K562 (cell line): ENCODE results near the gene RPP25. TPM values are rescaled to one million over a fixed set of nuclear protein-coding genes. Genes with fewer than 3 reads are reported as not detected.

Experiments
- HNRNPUL1 ChIP-seq: fragments of 200-400 bp; formaldehyde crosslinking; IDR thresholded peaks from 2 replicates; pipeline ENCODE4 v1.6.1; 2017; ENCODE audit warnings: low read length
- KAT7 ChIP-seq: sonication (generic); formaldehyde crosslinking; IDR thresholded peaks from 2 replicates; pipeline ENCODE4 v1.8.0; 2022; ENCODE audit warnings: missing genetic modification reagents, mild to moderate bottlenecking, borderline replicate concordance
- NELFE ChIP-seq: IDR thresholded peaks from 2 replicates; pipeline ENCODE4 v1.6.1; 2011; ENCODE audit warnings: mild to moderate bottlenecking; ENCODE audit not compliant: insufficient read depth, insufficient read length
- NFYB ChIP-seq: IDR thresholded peaks from 2 replicates; pipeline ENCODE4 v1.6.1; 2011; ENCODE audit warnings: mild to moderate bottlenecking, moderate library complexity; ENCODE audit not compliant: insufficient read length; ENCODE audit errors: extremely low read depth
- PCBP1 ChIP-seq: fragments of 200-400 bp; formaldehyde crosslinking; IDR thresholded peaks from 2 replicates; pipeline ENCODE4 v1.6.1; 2018; ENCODE audit warnings: mild to moderate bottlenecking, low read depth, low read length; ENCODE audit not compliant: poor library complexity, severe bottlenecking
- PHF20 ChIP-seq: fragments of 450-650 bp; IDR thresholded peaks from 2 replicates; pipeline ENCODE4 v1.6.1; 2018; ENCODE audit not compliant: partially characterized antibody
- PRMT5 ChIP-seq: sonication (generic); formaldehyde crosslinking; IDR thresholded peaks from 2 replicates; pipeline ENCODE4 v1.5.0; 2020; ENCODE audit warnings: missing genetic modification reagents
- SRSF7 ChIP-seq: fragments of 200-400 bp; formaldehyde crosslinking; optimal IDR thresholded peaks from 2 replicates; pipeline ENCODE3; 2017; ENCODE audit warnings: mild to moderate bottlenecking, low read depth, low read length
- TARDBP ChIP-seq: fragments of 450-650 bp; IDR thresholded peaks from 2 replicates; pipeline ENCODE4 v1.6.1; 2016
- YBX1 ChIP-seq: fragments of 450-650 bp; IDR thresholded peaks from 2 replicates; pipeline ENCODE4 v1.7.1; 2016; ENCODE audit warnings: mild to moderate bottlenecking
- YY1 ChIP-seq, 3 experiments: IDR thresholded peaks; 2 replicates each; pipeline ENCODE4 v1.6.1; 2011; ENCODE audit warnings: low read length in 2 of 3, mild to moderate bottlenecking in 2 of 3, moderate library complexity in 2 of 3, borderline replicate concordance in 1 of 3, control low read depth in 1 of 3, low read depth in 1 of 3; ENCODE audit not compliant: insufficient read depth in 3 of 3, insufficient replicate concordance in 2 of 3, control insufficient read depth in 1 of 3, insufficient read length in 1 of 3; ENCODE audit errors: extremely low read depth in 1 of 3
- ZNF12 ChIP-seq: sonication (generic); formaldehyde crosslinking; IDR thresholded peaks from 2 replicates; pipeline ENCODE4 v1.4.0; 2020; ENCODE audit warnings: mild to moderate bottlenecking, missing genetic modification reagents
- ZNF133 ChIP-seq: fragments of 250-450 bp; sonication (Bioruptor Pico); IDR thresholded peaks from 2 replicates; pipeline ENCODE4 v1.4.0; 2020; ENCODE audit warnings: mild to moderate bottlenecking
- ZNF311 ChIP-seq: fragments of 250-450 bp; sonication (Bioruptor Pico); IDR thresholded peaks from 2 replicates; pipeline ENCODE4 v1.4.0; 2020; ENCODE audit warnings: mild to moderate bottlenecking, moderate library complexity
- ZNF316 ChIP-seq: fragments of 450-650 bp; IDR thresholded peaks from 2 replicates; pipeline ENCODE4 v1.6.1; 2016
- ZNF347 ChIP-seq: fragments of 450-650 bp; formaldehyde crosslinking; IDR thresholded peaks from 2 replicates; pipeline ENCODE4 v1.4.0; 2020; ENCODE audit warnings: low read depth, mild to moderate bottlenecking, moderate library complexity
- ZNF431 ChIP-seq: sonication (generic); formaldehyde crosslinking; IDR thresholded peaks from 2 replicates; pipeline ENCODE4 v1.8.0; 2022; ENCODE audit warnings: mild to moderate bottlenecking, missing genetic modification reagents
- ZNF507 ChIP-seq: conservative IDR thresholded peaks from 2 replicates; pipeline ENCODE4 v1.6.1; 2017; ENCODE audit warnings: missing genetic modification characterization, missing compliant biosample characterization
- ZNF696 ChIP-seq: fragments of 250-450 bp; sonication (Bioruptor Pico); conservative IDR thresholded peaks from 2 replicates; pipeline ENCODE4 v1.4.0; 2020; ENCODE audit warnings: mild to moderate bottlenecking, moderate library complexity
- polyA plus RNA-seq, 8 experiments: library from polyadenylated mRNA; depleted of rRNA in 4 of 8; stranded (reverse) in 5 of 8; unstranded in 3 of 8; fragments of >200 nt; fragmentation: Nextera tagmentation in 2 of 8; fragmentation: Illumina TruSeq in 1 of 8; extraction: Ambion mirVana in 2 of 8; extraction: Trizol in 1 of 8; gene quantifications; 2 replicates each; pipeline versions ENCODE4 v1.2.1 to v1.2.3, GENCODE V29; 2011 to 2014; ENCODE audit warnings: inconsistent platforms in 1 of 8, missing spikeins in 1 of 8
- total RNA-seq, 7 experiments: library from RNA; depleted of rRNA in 6 of 7; stranded (reverse); fragments of >200 nt in 6 of 7; fragmentation: Illumina TruSeq in 2 of 7; extraction: Trizol in 2 of 7; gene quantifications; 2 replicates each; pipeline versions ENCODE4 v1.2.1 to v1.2.3, GENCODE V29; 2011 to 2021; ENCODE audit warnings: low replicate concordance in 1 of 7
- TF ChIP-seq, protein P1 (sequence below): fragments of 200-800 bp; sonication (Bioruptor generic); IDR thresholded peaks from 2 replicates; pipeline ENCODE4 v1.6.1; 2017; ENCODE audit warnings: missing genetic modification characterization, missing compliant biosample characterization
- TF ChIP-seq, protein P2 (sequence below), 3 experiments: IDR thresholded peaks in 2 of 3; conservative IDR thresholded peaks in 1 of 3; 2 replicates each; pipeline ENCODE4 v1.5.1; 2011 to 2012; ENCODE audit warnings: low read length in 3 of 3, mild to moderate bottlenecking in 3 of 3, control low read depth in 2 of 3, improper control_type of control experiment in 1 of 3, inconsistent platforms in 1 of 3, low read depth in 1 of 3, mixed read lengths in 1 of 3, moderate library complexity in 1 of 3; ENCODE audit not compliant: insufficient read depth in 2 of 3
- TF ChIP-seq, protein P3 (sequence below): fragments of 250-450 bp; sonication (Bioruptor Pico); IDR thresholded peaks from 2 replicates; pipeline ENCODE4 v1.4.0; 2020; ENCODE audit warnings: mild to moderate bottlenecking, moderate library complexity
- TF ChIP-seq, protein P4 (sequence below): sonication (generic); formaldehyde crosslinking; IDR thresholded peaks from 2 replicates; pipeline ENCODE4 v1.5.0; 2020; ENCODE audit warnings: missing genetic modification reagents

Gene RPP25
- total and polyA plus RNA-seq, 9 of the 15 experiments (the other 6 are each of a cell fraction or from before 2014, with no cell fraction given) = 1.1 to 12.3 (median 5.6) TPM

DNA sequence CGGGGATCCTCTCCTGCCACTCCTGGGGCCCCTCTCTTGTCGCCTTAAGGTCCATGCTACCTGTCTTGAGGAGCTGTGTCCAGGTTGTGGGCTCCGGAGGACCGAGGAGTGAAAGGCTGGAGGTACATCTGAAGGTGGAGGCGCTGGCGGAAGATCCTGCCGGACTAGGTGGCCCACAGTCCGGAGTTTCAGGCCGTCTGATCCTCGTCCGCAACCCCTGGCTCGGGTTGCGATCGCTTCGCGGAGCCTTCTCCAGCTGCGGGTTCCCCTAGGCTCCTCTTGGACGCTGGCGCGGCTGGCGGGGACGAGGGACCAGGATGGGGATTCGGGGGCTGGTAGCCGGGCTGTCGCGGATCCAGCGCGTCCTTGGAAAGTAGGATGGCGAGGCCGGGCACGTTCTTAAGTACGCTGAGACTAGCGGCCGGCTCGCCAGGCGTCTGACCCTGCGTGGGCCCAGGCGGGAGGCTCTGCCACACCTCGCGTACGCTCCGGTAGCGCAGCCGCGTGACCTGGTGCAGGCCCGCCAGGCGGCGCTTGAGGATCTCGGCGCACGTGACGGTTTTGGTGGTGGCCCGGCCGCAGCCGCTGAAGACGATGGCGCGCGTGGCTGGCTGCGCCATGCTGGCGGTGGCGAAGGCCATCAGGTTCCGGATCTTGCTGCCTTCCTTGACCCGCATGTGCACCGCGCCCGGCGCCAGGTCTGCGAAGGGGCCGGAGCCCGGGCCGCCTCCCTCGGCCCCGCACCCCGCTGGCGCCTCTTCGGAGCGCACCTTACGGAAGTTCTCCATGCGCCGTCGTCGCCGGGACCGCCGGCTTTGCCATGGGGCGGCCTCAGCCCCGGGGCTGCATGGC lies 550 bp downstream of the RPP25 start (continued):
- TF ChIP-seq, protein P1, sequence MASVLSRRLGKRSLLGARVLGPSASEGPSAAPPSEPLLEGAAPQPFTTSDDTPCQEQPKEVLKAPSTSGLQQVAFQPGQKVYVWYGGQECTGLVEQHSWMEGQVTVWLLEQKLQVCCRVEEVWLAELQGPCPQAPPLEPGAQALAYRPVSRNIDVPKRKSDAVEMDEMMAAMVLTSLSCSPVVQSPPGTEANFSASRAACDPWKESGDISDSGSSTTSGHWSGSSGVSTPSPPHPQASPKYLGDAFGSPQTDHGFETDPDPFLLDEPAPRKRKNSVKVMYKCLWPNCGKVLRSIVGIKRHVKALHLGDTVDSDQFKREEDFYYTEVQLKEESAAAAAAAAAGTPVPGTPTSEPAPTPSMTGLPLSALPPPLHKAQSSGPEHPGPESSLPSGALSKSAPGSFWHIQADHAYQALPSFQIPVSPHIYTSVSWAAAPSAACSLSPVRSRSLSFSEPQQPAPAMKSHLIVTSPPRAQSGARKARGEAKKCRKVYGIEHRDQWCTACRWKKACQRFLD = peak; percentile 81
- peak; percentile 49; the same call in 1 of the 2 replicates for TF ChIP-seq TARDBP
- no peak for TF ChIP-seq NFYB
- peak; percentile 68 for TF ChIP-seq PHF20
- TF ChIP-seq HNRNPUL1 = no peak
- TF ChIP-seq ZNF696 (CRISPR knock-in tag) = no peak
- TF ChIP-seq, protein P2, sequence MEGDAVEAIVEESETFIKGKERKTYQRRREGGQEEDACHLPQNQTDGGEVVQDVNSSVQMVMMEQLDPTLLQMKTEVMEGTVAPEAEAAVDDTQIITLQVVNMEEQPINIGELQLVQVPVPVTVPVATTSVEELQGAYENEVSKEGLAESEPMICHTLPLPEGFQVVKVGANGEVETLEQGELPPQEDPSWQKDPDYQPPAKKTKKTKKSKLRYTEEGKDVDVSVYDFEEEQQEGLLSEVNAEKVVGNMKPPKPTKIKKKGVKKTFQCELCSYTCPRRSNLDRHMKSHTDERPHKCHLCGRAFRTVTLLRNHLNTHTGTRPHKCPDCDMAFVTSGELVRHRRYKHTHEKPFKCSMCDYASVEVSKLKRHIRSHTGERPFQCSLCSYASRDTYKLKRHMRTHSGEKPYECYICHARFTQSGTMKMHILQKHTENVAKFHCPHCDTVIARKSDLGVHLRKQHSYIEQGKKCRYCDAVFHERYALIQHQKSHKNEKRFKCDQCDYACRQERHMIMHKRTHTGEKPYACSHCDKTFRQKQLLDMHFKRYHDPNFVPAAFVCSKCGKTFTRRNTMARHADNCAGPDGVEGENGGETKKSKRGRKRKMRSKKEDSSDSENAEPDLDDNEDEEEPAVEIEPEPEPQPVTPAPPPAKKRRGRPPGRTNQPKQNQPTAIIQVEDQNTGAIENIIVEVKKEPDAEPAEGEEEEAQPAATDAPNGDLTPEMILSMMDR (IDR thresholded peaks at IDR 0.05 in 2 of 3, conservative IDR thresholded peaks at IDR 0.05 in 1 of 3; ENCODE audit: insufficient read depth in 2 of 3, low read depth in 1 of 3, low read length in 3 of 3) = peak; percentile 38 to 62 (median 42); a peak in 5 of 6 replicates
- peak; percentile 89 for TF ChIP-seq PRMT5
- TF ChIP-seq YBX1 = no peak
- no peak for TF ChIP-seq NELFE
- TF ChIP-seq, protein P3, sequence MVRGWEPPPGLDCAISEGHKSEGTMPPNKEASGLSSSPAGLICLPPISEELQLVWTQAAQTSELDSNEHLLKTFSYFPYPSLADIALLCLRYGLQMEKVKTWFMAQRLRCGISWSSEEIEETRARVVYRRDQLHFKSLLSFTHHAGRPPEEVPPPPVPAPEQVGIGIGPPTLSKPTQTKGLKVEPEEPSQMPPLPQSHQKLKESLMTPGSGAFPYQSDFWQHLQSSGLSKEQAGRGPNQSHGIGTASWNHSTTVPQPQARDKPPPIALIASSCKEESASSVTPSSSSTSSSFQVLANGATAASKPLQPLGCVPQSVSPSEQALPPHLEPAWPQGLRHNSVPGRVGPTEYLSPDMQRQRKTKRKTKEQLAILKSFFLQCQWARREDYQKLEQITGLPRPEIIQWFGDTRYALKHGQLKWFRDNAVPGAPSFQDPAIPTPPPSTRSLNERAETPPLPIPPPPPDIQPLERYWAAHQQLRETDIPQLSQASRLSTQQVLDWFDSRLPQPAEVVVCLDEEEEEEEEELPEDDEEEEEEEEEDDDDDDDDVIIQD = no peak
- peak; percentile 36 for TF ChIP-seq PCBP1
- peak; percentile 98 for TF ChIP-seq ZNF431 (CRISPR knock-in tag)
- no peak for TF ChIP-seq ZNF316
- TF ChIP-seq ZNF133 (CRISPR knock-in tag) = no peak
- TF ChIP-seq ZNF311 (CRISPR knock-in tag) = no peak
- TF ChIP-seq, protein P4, sequence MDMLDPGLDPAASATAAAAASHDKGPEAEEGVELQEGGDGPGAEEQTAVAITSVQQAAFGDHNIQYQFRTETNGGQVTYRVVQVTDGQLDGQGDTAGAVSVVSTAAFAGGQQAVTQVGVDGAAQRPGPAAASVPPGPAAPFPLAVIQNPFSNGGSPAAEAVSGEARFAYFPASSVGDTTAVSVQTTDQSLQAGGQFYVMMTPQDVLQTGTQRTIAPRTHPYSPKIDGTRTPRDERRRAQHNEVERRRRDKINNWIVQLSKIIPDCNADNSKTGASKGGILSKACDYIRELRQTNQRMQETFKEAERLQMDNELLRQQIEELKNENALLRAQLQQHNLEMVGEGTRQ (CRISPR knock-in tag) = peak; percentile 96
- no peak for TF ChIP-seq SRSF7
- no peak for TF ChIP-seq ZNF507 (tag)
- TF ChIP-seq ZNF12 (CRISPR knock-in tag) = peak; percentile 94
- peak; percentile 33 to 86 (median 75) for TF ChIP-seq YY1 (IDR thresholded peaks at IDR 0.05; ENCODE audit: borderline replicate concordance in 1 of 3, control insufficient read depth in 1 of 3, extremely low read depth in 1 of 3, insufficient read depth in 3 of 3, insufficient read length in 1 of 3, insufficient replicate concordance in 2 of 3, low read depth in 1 of 3, low read length in 2 of 3)
- TF ChIP-seq ZNF347 (CRISPR knock-in tag) = no peak
- TF ChIP-seq KAT7 (CRISPR knock-in tag) = peak; percentile 98
